ENCODE results near the gene DACT1. TPM values are rescaled to one million over a fixed set of nuclear protein-coding genes. Genes with fewer than 3 reads are reported as not detected.

DACT1 gene
- total RNA-seq, 4 donors from 2014 or later = 2.3 to 5.8 (median 3.3) TPM

GRCh38 chr14:58636129-58636528 is 1.6 kb upstream of the DACT1 start:
- WGBS, 2 donors (ENCODE audit: low coverage in 1 of 2) = 69 to 80% methylated on average over 4 of the region's 4 CpGs
- Histone ChIP-seq H3K4me3 (no peak overlapping the region), H3K36me3 (no peaks in the 10 kb centered on the region), H3K27me3 (peaks cover 11% of the 10 kb centered on the region), H3K9me3 (no peaks in the 10 kb centered on the region), H3K4me1 (peaks cover 6 to 36% (median 18%) of the 10 kb centered on the region in 4 donors), H3K27ac (no peak overlapping the region)
- in situ Hi-C loops (cut with MboI; ENCODE audit: low pct_ligation_motif_present in 1 of 4, low pct_unique_long_range_greater_than_20kb in 1 of 4, low sequenced_read_pairs in 3 of 4) (loop anchor here in 3 of 4 donors (25.0 kb wide), 1 partner anchor 376 kb away; no protein-coding TSS in a partner anchor), intact Hi-C loops (cut with DNase I; ENCODE audit: low total_unique reads) (loop anchor here (10.0 kb wide), 1 partner anchor 389 kb away; no protein-coding TSS in a partner anchor)
- TF ChIP-seq EP300 (IDR thresholded peaks at IDR 0.05; ENCODE audit: low read depth) = no peak
- no peak for TF ChIP-seq POLR2A (IDR thresholded peaks at IDR 0.05)
- TF ChIP-seq CTCF (IDR thresholded peaks at IDR 0.05) = no peak
- no peak for TF ChIP-seq POLR2AphosphoS5 (IDR thresholded peaks at IDR 0.05)
- DNase-seq = no peak

GRCh38 chr14:58637040-58637390 is 747 bp upstream of the DACT1 start:
- Histone ChIP-seq H3K27ac (peak overlapping the region; percentile 85 to 93 (median 90)), H3K36me3 (no peaks in the 10 kb centered on the region), H3K4me3 (peak overlapping the region; percentile 46 to 87 (median 72)), H3K9me3 (no peaks in the 10 kb centered on the region), H3K4me1 (peaks cover 6 to 36% (median 18%) of the 10 kb centered on the region in 4 donors), H3K27me3 (peaks cover 11% of the 10 kb centered on the region)
- in situ Hi-C loops (cut with MboI; ENCODE audit: low pct_ligation_motif_present in 1 of 4, low pct_unique_long_range_greater_than_20kb in 1 of 4, low sequenced_read_pairs in 3 of 4) (loop anchor here in 3 of 4 donors (25.0 kb wide), 1 partner anchor 375 kb away; no protein-coding TSS in a partner anchor), intact Hi-C loops (cut with DNase I; ENCODE audit: low total_unique reads) (loop anchor here (10.0 kb wide), 1 partner anchor 388 kb away; no protein-coding TSS in a partner anchor)
- TF ChIP-seq POLR2AphosphoS5 (IDR thresholded peaks at IDR 0.05) (no peak), CTCF (IDR thresholded peaks at IDR 0.05) (no peak), EP300 (IDR thresholded peaks at IDR 0.05; ENCODE audit: low read depth) (no peak), POLR2A (IDR thresholded peaks at IDR 0.05) (no peak)
- DNase-seq = peak; percentile 62
- WGBS, 2 donors (ENCODE audit: low coverage in 1 of 2) = 3 to 9% methylated on average over 16 to 17 of the region's 17 CpGs

- Histone ChIP-seq H3K36me3 (no peaks in the 10 kb centered on the region), H3K9me3 (no peaks in the 10 kb centered on the region), H3K4me1 (peaks cover 6 to 36% (median 18%) of the 10 kb centered on the region in 4 donors), H3K27ac (peak overlapping the region; percentile 85 to 93 (median 90)), H3K4me3 (peak overlapping the region; percentile 60 to 87 (median 76)), H3K27me3 (peaks cover 11% of the 10 kb centered on the region)
- no peak for TF ChIP-seq EP300 (IDR thresholded peaks at IDR 0.05; ENCODE audit: low read depth)
- TF ChIP-seq POLR2AphosphoS5 (IDR thresholded peaks at IDR 0.05) = no peak
- no peak for TF ChIP-seq CTCF (IDR thresholded peaks at IDR 0.05)
- no peak for TF ChIP-seq POLR2A (IDR thresholded peaks at IDR 0.05)
- intact Hi-C loops (cut with DNase I; ENCODE audit: low total_unique reads) (loop anchor here (10.0 kb wide), 1 partner anchor 386 kb away; no protein-coding TSS in a partner anchor), in situ Hi-C loops (cut with MboI; ENCODE audit: low pct_ligation_motif_present in 1 of 4, low pct_unique_long_range_greater_than_20kb in 1 of 4, low sequenced_read_pairs in 3 of 4) (loop anchor here in 3 of 4 donors (25.0 kb wide), 1 partner anchor 374 kb away; no protein-coding TSS in a partner anchor)
- WGBS, 2 donors (ENCODE audit: low coverage in 1 of 2) = 1% methylated on average over 49 of the region's 75 CpGs; no CpG with 5 or more reads in 1 of the 2 donors
- peak; percentile 15 for DNase-seq
Observed at GRCh38 chr14:58638231-58639197, 752 bp downstream of the DACT1 start.

- intact Hi-C loops (cut with DNase I; ENCODE audit: low total_unique reads) = loop anchor here (10.0 kb wide), 1 partner anchor 386 kb away; no protein-coding TSS in a partner anchor
- peaks cover 6 to 36% (median 18%) of the 10 kb centered on the region in 4 donors for H3K4me1 ChIP-seq
- H3K9me3 ChIP-seq = no peaks in the 10 kb centered on the region
- in situ Hi-C loops (cut with MboI; ENCODE audit: low pct_ligation_motif_present in 1 of 4, low pct_unique_long_range_greater_than_20kb in 1 of 4, low sequenced_read_pairs in 3 of 4) = loop anchor here in 3 of 4 donors (25.0 kb wide), 1 partner anchor 373 kb away; no protein-coding TSS in a partner anchor
- H3K4me3 ChIP-seq = peak overlapping the region in 3 of 4 donors; percentile 60 to 87 (median 84)
- no peak for DNase-seq
- 17 to 20% methylated on average over 3 to 5 of the region's 5 CpGs for WGBS, 2 donors (ENCODE audit: low coverage in 1 of 2)
- TF ChIP-seq POLR2AphosphoS5 (IDR thresholded peaks at IDR 0.05) (no peak), POLR2A (IDR thresholded peaks at IDR 0.05) (no peak)
- H3K36me3 ChIP-seq = no peaks in the 10 kb centered on the region
- H3K27me3 ChIP-seq = peaks cover 11% of the 10 kb centered on the region
- H3K27ac ChIP-seq = peak overlapping the region; percentile 85 to 93 (median 90)
Observed at GRCh38 chr14:58639198-58639565, 1.4 kb downstream of the DACT1 start.

Data from transverse colon (tissue), 4 donors.